ENCODE data around the gene CRB3.

CRB3 gene

GRCh38 chr19:6431891-6432290 is 32.2 kb upstream of the CRB3 start:
- no peak for DNase-seq (ENCODE audit: low read depth in 4 of 4, low spot score in 1 of 4)

GRCh38 chr19:6433165-6433564 is 30.9 kb upstream of the CRB3 start:
- DNase-seq (ENCODE audit: low read depth in 4 of 4, low spot score in 1 of 4), result no peak

- no peak for DNase-seq (ENCODE audit: low read depth in 4 of 4, low spot score in 1 of 4)
Measured at GRCh38 chr19:6433663-6434062, 30.4 kb upstream of the CRB3 start, which contains the start of gene SLC25A41. TSS of gene SLC25A41 (minus strand) at chr19:6433763. CDS start at chr19:6433693, 70 bp downstream.

GRCh38 chr19:6439743-6440142 is 24.3 kb upstream of the CRB3 start:
- no peak for DNase-seq (ENCODE audit: low read depth in 4 of 4, low spot score in 1 of 4)

- no peak for DNase-seq (ENCODE audit: low read depth in 4 of 4, low spot score in 1 of 4)
Measured at GRCh38 chr19:6440905-6441304, 23.2 kb upstream of the CRB3 start.

GRCh38 chr19:6442087-6442688 is 21.9 kb upstream of the CRB3 start:
- DNase-seq (ENCODE audit: low read depth in 4 of 4, low spot score in 1 of 4), result no peak

- no peak for DNase-seq (ENCODE audit: low read depth in 4 of 4, low spot score in 1 of 4)
Measured at GRCh38 chr19:6443986-6444385, 20.1 kb upstream of the CRB3 start.

- no peak for DNase-seq (ENCODE audit: low read depth in 4 of 4, low spot score in 1 of 4)
Measured at GRCh38 chr19:6446452-6446851, 17.6 kb upstream of the CRB3 start.

- DNase-seq (ENCODE audit: low read depth in 4 of 4, low spot score in 1 of 4), result no peak
Measured at GRCh38 chr19:6448045-6448444, 16.0 kb upstream of the CRB3 start.

GRCh38 chr19:6450166-6450565 is 13.9 kb upstream of the CRB3 start:
- DNase-seq (ENCODE audit: low read depth in 4 of 4, low spot score in 1 of 4), result no peak

- no peak for DNase-seq (ENCODE audit: low read depth in 4 of 4, low spot score in 1 of 4)
Measured at GRCh38 chr19:6451583-6452222, 12.4 kb upstream of the CRB3 start.

GRCh38 chr19:6452223-6452614 is 11.9 kb upstream of the CRB3 start:
- no peak for DNase-seq (ENCODE audit: low read depth in 4 of 4, low spot score in 1 of 4)

GRCh38 chr19:6452899-6453298 is 11.2 kb upstream of the CRB3 start:
- no peak for DNase-seq (ENCODE audit: low read depth in 4 of 4, low spot score in 1 of 4)

GRCh38 chr19:6453951-6454565 is 10.0 kb upstream of the CRB3 start:
- no peak for DNase-seq (ENCODE audit: low read depth in 4 of 4, low spot score in 1 of 4)

GRCh38 chr19:6455924-6456323 is 8.1 kb upstream of the CRB3 start:
- no peak for DNase-seq (ENCODE audit: low read depth in 4 of 4, low spot score in 1 of 4)

- no peak for DNase-seq (ENCODE audit: low read depth in 4 of 4, low spot score in 1 of 4)
Measured at GRCh38 chr19:6457958-6458694, 5.9 kb upstream of the CRB3 start.

GRCh38 chr19:6458695-6459261 is 5.3 kb upstream of the CRB3 start:
- no peak for DNase-seq (ENCODE audit: low read depth in 4 of 4, low spot score in 1 of 4)

- DNase-seq (ENCODE audit: low read depth in 4 of 4, low spot score in 1 of 4), result peak in 3 of 4 experiments; percentile 44 to 57 (median 49)
Measured at GRCh38 chr19:6459262-6460098, 4.6 kb upstream of the CRB3 start, which contains the start of gene SLC25A23. TSS of gene SLC25A23 (minus strand) at chr19:6459792. CDS start at chr19:6459628, 164 bp downstream.

- peak; percentile 93 to 97 (median 95) for DNase-seq (ENCODE audit: low read depth in 4 of 4, low spot score in 1 of 4)
Measured at GRCh38 chr19:6460099-6460884, 3.8 kb upstream of the CRB3 start.

GRCh38 chr19:6465006-6465405 is 935 bp downstream of the CRB3 start:
- no peak for DNase-seq (ENCODE audit: low read depth in 4 of 4, low spot score in 1 of 4)
